ENCODE data around the gene MACROD2.

Gene MACROD2

GRCh38 chr20:14882157-14882556 lies 886.8 kb downstream of the MACROD2 start (continued):
- TF ChIP-seq ZBTB44 (tag by site-specific recombination; IDR thresholded peaks at IDR 0.05) (no peak), ZNF558 (tag by site-specific recombination; IDR thresholded peaks at IDR 0.05) (no peak), ZSCAN4 (tag by site-specific recombination; IDR thresholded peaks at IDR 0.05) (no peak), GLI2 (tag by site-specific recombination; IDR thresholded peaks at IDR 0.05; ENCODE audit: borderline replicate concordance, low read depth) (no peak), ZNF223 (tag by site-specific recombination; IDR thresholded peaks at IDR 0.05) (no peak), KLF10 (tag by site-specific recombination; IDR thresholded peaks at IDR 0.05) (no peak), ZNF121 (tag by site-specific recombination; IDR thresholded peaks at IDR 0.05) (no peak), ZNF449 (tag by site-specific recombination; IDR thresholded peaks at IDR 0.05) (no peak), RBAK (tag by site-specific recombination; IDR thresholded peaks at IDR 0.05) (no peak), ZNF292 (tag by site-specific recombination; IDR thresholded peaks at IDR 0.05; ENCODE audit: borderline replicate concordance, low read depth) (no peak), ZNF639 (tag by site-specific recombination; IDR thresholded peaks at IDR 0.05) (no peak)

- Histone ChIP-seq H3K9me3 (ENCODE audit: control insufficient read depth, insufficient read depth, low read depth, low read length) (no peaks in the 10 kb centered on the region), H3K27ac (ENCODE audit: extremely low read depth, low read depth, low read length) (no peak overlapping the region), H3K36me3 (ENCODE audit: control insufficient read depth in 2 of 2, insufficient read depth in 1 of 2, low read length in 2 of 2) (no peaks in the 10 kb centered on the region), H3K4me1 (ENCODE audit: control insufficient read depth, insufficient read depth, low read length) (peaks cover 5% of the 10 kb centered on the region), H3K4me3 (ENCODE audit: low read depth, low read length) (no peak overlapping the region)
- CTCF ChIA-PET, result no interaction called here
- POLR2A ChIA-PET, result no interaction called here
- TF ChIP-seq ZNF629 (tag by site-specific recombination; IDR thresholded peaks at IDR 0.05) (no peak), ZNF175 (tag by site-specific recombination; IDR thresholded peaks at IDR 0.05) (no peak), PRDM10 (tag by site-specific recombination; IDR thresholded peaks at IDR 0.05) (no peak), ZNF433 (tag by site-specific recombination; IDR thresholded peaks at IDR 0.05; ENCODE audit: low read depth) (no peak), ZNF2 (tag by site-specific recombination; IDR thresholded peaks at IDR 0.05) (no peak), ZNF423 (tag by site-specific recombination; IDR thresholded peaks at IDR 0.05) (no peak), ZNF138 (tag by site-specific recombination; IDR thresholded peaks at IDR 0.05; ENCODE audit: borderline replicate concordance) (no peak), ZNF843 (tag by site-specific recombination; IDR thresholded peaks at IDR 0.05) (no peak), ZNF398 (tag by site-specific recombination; IDR thresholded peaks at IDR 0.05) (no peak), ZNF18 (tag by site-specific recombination; IDR thresholded peaks at IDR 0.05) (no peak), ZBTB1 (tag by site-specific recombination; IDR thresholded peaks at IDR 0.05) (no peak), AEBP2 (tag by site-specific recombination; IDR thresholded peaks at IDR 0.05; ENCODE audit: borderline replicate concordance) (no peak)
Observed at GRCh38 chr20:14882846-14883245, 887.5 kb downstream of the MACROD2 start.
